ENCODE data around the gene RBL2. TPM values are rescaled to one million over a fixed set of nuclear protein-coding genes. Genes with fewer than 3 reads are reported as not detected.

RBL2 gene
- total and polyA plus RNA-seq, 2 of the 13 experiments (the other 11 are each of a cell fraction or from before 2014, with no cell fraction given) = 41.2 to 60.9 TPM

DNA sequence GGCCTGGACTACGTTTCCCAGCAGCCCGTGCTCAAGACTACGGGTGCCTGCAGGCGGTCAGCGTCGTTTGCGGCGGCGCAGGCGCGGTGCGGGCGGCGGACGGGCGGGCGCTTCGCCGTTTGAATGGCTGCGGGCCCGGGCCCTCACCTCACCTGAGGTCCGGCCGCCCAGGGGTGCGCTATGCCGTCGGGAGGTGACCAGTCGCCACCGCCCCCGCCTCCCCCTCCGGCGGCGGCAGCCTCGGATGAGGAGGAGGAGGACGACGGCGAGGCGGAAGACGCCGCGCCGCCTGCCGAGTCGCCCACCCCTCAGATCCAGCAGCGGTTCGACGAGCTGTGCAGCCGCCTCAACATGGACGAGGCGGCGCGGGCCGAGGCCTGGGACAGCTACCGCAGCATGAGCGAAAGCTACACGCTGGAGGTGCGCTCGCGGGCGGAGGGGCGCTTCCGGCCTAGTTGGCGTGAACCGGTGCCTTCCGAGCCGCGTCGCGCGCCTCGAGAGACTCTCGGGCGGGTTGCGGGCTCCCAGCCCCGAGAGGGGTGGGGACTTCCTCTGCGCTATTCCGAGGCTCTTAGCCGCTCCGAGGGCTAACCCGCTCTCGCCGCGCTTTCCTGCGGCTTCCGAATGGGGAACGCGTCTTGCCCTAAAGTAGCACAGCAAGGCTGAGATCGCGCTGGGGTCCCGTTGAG lies at the start of gene RBL2 (continued):
- 0 out of 2 replicates have a peak, but pooled peaks have one; percentile 9 for TF ChIP-seq ATAD3A (CRISPR knock-in tag; IDR thresholded peaks at IDR 0.05)
- peak; percentile 80 for TF ChIP-seq ZNF556 (CRISPR knock-in tag; IDR thresholded peaks at IDR 0.05; ENCODE audit: borderline replicate concordance)
- no peak for TF ChIP-seq MTF1 (CRISPR knock-in tag; IDR thresholded peaks at IDR 0.05)
- peak; percentile 57; the same call in 1 of the 2 replicates for TF ChIP-seq RXRA (CRISPR knock-in tag; IDR thresholded peaks at IDR 0.05)
- no peak for TF ChIP-seq ATF1 (CRISPR knock-in tag; IDR thresholded peaks at IDR 0.05)
- TF ChIP-seq, protein P1, sequence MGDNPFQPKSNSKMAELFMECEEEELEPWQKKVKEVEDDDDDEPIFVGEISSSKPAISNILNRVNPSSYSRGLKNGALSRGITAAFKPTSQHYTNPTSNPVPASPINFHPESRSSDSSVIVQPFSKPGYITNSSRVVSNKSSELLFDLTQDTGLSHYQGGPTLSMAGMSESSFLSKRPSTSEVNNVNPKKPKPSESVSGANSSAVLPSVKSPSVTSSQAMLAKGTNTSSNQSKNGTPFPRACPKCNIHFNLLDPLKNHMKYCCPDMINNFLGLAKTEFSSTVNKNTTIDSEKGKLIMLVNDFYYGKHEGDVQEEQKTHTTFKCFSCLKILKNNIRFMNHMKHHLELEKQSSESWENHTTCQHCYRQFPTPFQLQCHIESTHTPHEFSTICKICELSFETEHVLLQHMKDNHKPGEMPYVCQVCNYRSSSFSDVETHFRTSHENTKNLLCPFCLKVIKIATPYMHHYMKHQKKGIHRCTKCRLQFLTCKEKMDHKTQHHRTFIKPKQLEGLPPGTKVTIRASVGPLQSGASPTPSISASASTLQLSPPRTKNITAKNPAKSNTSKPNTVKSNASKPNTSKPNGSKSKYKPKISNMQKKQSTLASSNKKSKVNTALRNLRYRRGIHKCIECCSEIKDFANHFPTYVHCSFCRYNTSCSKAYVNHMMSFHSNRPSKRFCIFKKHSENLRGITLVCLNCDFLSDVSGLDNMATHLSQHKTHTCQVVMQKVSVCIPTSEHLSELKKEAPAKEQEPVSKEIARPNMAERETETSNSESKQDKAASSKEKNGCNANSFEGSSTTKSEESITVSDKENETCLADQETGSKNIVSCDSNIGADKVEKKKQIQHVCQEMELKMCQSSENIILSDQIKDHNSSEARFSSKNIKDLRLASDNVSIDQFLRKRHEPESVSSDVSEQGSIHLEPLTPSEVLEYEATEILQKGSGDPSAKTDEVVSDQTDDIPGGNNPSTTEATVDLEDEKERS (CRISPR knock-in tag; IDR thresholded peaks at IDR 0.05) = no peak
- TF ChIP-seq NRL (CRISPR knock-in tag; IDR thresholded peaks at IDR 0.05; ENCODE audit: borderline replicate concordance) = no peak; the same call in 1 of the 2 replicates
- no peak for TF ChIP-seq TGIF2 (CRISPR knock-in tag; IDR thresholded peaks at IDR 0.05)
- peak; percentile 83 for TF ChIP-seq NR2C2 (CRISPR knock-in tag; IDR thresholded peaks at IDR 0.05; ENCODE audit: borderline replicate concordance)
- peak; percentile 85 for TF ChIP-seq KDM3A (CRISPR knock-in tag; IDR thresholded peaks at IDR 0.05; ENCODE audit: low read depth)
- TF ChIP-seq TAF1 (CRISPR knock-in tag; IDR thresholded peaks at IDR 0.05) = peak; percentile 86
- peak; percentile 72; the same call in 1 of the 2 replicates for TF ChIP-seq FOXO1 (CRISPR knock-in tag; IDR thresholded peaks at IDR 0.05)
- TF ChIP-seq ZNF878 (CRISPR knock-in tag; IDR thresholded peaks at IDR 0.05) = no peak
- 0 out of 2 replicates have a peak, but pooled peaks have one; percentile 9 for TF ChIP-seq PHF21A (CRISPR knock-in tag; IDR thresholded peaks at IDR 0.05)
- no peak; the same call in 1 of the 2 replicates for TF ChIP-seq HDAC2 (CRISPR knock-in tag; IDR thresholded peaks at IDR 0.05)
- TF ChIP-seq PPARG (CRISPR knock-in tag; conservative IDR thresholded peaks at IDR 0.05) = 0 out of 2 replicates have a peak, but pooled peaks have one; percentile 15
- peak; percentile 46; the same call in 1 of the 2 replicates for TF ChIP-seq TCF7 (IDR thresholded peaks at IDR 0.05; ENCODE audit: low read depth)
- TF ChIP-seq ZC3H13 (CRISPR knock-in tag; IDR thresholded peaks at IDR 0.05) = peak; percentile 74; the same call in 1 of the 2 replicates
- peak; percentile 86; the same call in 1 of the 2 replicates for TF ChIP-seq ZNF383 (CRISPR knock-in tag; IDR thresholded peaks at IDR 0.05; ENCODE audit: borderline replicate concordance)
- TF ChIP-seq SP5 (CRISPR knock-in tag; IDR thresholded peaks at IDR 0.05; ENCODE audit: borderline replicate concordance, low read depth) = no peak
- TF ChIP-seq MLLT10 (CRISPR knock-in tag; IDR thresholded peaks at IDR 0.05) = no peak
- TF ChIP-seq, protein P2, sequence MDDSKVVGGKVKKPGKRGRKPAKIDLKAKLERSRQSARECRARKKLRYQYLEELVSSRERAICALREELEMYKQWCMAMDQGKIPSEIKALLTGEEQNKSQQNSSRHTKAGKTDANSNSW (CRISPR knock-in tag; IDR thresholded peaks at IDR 0.05; ENCODE audit: borderline replicate concordance) = peak; percentile 79; the same call in 1 of the 2 replicates
- TF ChIP-seq, protein P3, sequence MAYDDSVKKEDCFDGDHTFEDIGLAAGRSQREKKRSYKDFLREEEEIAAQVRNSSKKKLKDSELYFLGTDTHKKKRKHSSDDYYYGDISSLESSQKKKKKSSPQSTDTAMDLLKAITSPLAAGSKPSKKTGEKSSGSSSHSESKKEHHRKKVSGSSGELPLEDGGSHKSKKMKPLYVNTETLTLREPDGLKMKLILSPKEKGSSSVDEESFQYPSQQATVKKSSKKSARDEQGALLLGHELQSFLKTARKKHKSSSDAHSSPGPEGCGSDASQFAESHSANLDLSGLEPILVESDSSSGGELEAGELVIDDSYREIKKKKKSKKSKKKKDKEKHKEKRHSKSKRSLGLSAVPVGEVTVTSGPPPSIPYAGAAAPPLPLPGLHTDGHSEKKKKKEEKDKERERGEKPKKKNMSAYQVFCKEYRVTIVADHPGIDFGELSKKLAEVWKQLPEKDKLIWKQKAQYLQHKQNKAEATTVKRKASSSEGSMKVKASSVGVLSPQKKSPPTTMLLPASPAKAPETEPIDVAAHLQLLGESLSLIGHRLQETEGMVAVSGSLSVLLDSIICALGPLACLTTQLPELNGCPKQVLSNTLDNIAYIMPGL (CRISPR knock-in tag; IDR thresholded peaks at IDR 0.05; ENCODE audit: borderline replicate concordance in 1 of 2, low read depth in 1 of 2) = peak; percentile 76 to 92
- TF ChIP-seq MTA1 (CRISPR knock-in tag; IDR thresholded peaks at IDR 0.05; ENCODE audit: borderline replicate concordance) = peak; percentile 64; the same call in 1 of the 2 replicates
- TF ChIP-seq ZBTB7B (CRISPR knock-in tag; IDR thresholded peaks at IDR 0.05) = peak; percentile 47; the same call in 1 of the 2 replicates
- TF ChIP-seq ZNF30 (CRISPR knock-in tag; IDR thresholded peaks at IDR 0.05) = no peak
- peak; percentile 35; the same call in 1 of the 2 replicates for TF ChIP-seq SP2 (CRISPR knock-in tag; IDR thresholded peaks at IDR 0.05)

Data from HepG2 (cell line).